NT2/D1 (cell line): ENCODE measurements around the gene KIF3A.

Experiments used
- YY1 ChIP-seq: IDR thresholded peaks from 2 replicates; pipeline ENCODE4 v1.6.1; 2011; ENCODE audit not compliant: insufficient read length, insufficient read depth
- ZNF274 ChIP-seq: IDR thresholded peaks from 2 replicates; pipeline ENCODE4 v1.6.1; 2011; ENCODE audit warnings: mild to moderate bottlenecking, low read depth, low read length

- TF ChIP-seq YY1: no peak
- no peak for TF ChIP-seq ZNF274
Observed at GRCh38 chr5:132673488-132673887, 63.9 kb downstream of the KIF3A start.
